ENCODE data around the gene MAGI1.
A peak's percentile ranks its signal among the peaks of the same experiment; 100 is the strongest.

The MAGI1 gene

DNA sequence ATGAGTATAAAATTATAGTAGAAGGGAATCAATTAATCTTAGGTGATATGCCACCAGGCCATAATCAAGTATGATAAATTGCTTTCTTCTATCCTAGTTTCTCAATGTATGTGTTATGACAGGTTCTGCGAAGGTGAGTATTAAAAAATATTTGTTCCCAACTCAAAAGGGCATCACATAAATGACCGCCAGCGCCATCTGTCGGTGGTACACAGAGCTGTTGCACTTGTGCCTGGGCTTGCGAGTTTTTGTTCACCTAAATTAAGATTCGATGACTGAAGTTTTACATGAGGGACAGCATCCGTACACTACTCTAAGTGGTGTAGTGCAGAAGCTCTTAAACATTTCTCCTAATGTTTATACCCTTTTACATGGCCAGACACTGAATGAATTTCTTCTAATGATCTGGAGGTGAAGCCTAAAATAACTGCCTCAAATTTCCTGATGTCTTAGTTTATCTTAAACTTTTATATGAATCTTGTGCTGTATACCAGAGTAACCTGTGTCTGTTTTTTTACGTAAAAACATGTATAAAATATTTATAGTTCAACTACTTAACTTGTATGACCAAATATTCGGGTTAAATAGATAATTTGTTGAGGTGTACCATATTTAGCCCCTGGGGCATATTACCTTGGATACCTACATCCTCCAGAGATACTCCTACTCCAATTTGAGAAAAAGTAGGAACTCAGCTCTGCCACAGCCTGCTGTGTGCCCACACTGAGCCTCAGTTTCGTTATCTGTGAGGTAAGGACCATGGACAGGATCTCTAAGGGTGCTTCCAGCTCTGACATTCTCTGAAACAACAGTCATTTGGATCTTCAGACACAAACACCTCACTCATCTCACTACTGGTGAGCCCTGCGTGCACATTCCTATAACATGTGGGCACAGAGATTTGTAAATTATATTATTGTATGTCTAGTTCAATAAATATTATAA is 365.6 kb downstream of the MAGI1 start:
- no peak overlapping the region for H3K4me2 ChIP-seq (ENCODE audit: low read depth, low read length, poor library complexity, severe bottlenecking)
- H3K4me3 ChIP-seq (ENCODE audit: insufficient read depth, low read length, poor library complexity, severe bottlenecking) = no peak overlapping the region
- no peak overlapping the region for H3K9ac ChIP-seq (ENCODE audit: low read length)
- no peaks in the 10 kb centered on the region for H3K79me2 ChIP-seq (ENCODE audit: insufficient read depth, low read length)
- no peaks in the 10 kb centered on the region for H3K27me3 ChIP-seq (ENCODE audit: low read length)
- H4K20me1 ChIP-seq (ENCODE audit: low read depth, low read length) = no peaks in the 10 kb centered on the region
- no peaks in the 10 kb centered on the region for H3K9me2 ChIP-seq (replicated peaks; ENCODE audit: insufficient read depth, low read length)
- TF ChIP-seq EZH2phosphoT487 (conservative IDR thresholded peaks at IDR 0.05; ENCODE audit: low read length) = no peak
- TF ChIP-seq CTCF (IDR thresholded peaks at IDR 0.05; ENCODE audit: insufficient read depth, low read length, poor library complexity, severe bottlenecking) = peak; percentile 43
- no peaks in the 10 kb centered on the region for H3K36me3 ChIP-seq (ENCODE audit: low read length)
- H3K27ac ChIP-seq (ENCODE audit: low read depth, low read length) = no peak overlapping the region
- no peaks in the 10 kb centered on the region for H3K9me3 ChIP-seq (ENCODE audit: insufficient read depth, low read length)
- no peak overlapping the region for H2AFZ ChIP-seq (ENCODE audit: low read depth, low read length, severe bottlenecking)
- no peaks in the 10 kb centered on the region for H3F3A ChIP-seq (ENCODE audit: insufficient read depth)

GRCh38 chr3:65672061-65672460 is 366.7 kb downstream of the MAGI1 start:
- Histone ChIP-seq H3K4me3 (ENCODE audit: insufficient read depth, low read length, poor library complexity, severe bottlenecking) (no peak overlapping the region), H3K9ac (ENCODE audit: low read length) (no peak overlapping the region), H3K79me2 (ENCODE audit: insufficient read depth, low read length) (no peaks in the 10 kb centered on the region), H3K27ac (ENCODE audit: low read depth, low read length) (no peak overlapping the region), H3K9me2 (replicated peaks; ENCODE audit: insufficient read depth, low read length) (no peaks in the 10 kb centered on the region), H3K36me3 (ENCODE audit: low read length) (no peaks in the 10 kb centered on the region), H4K20me1 (ENCODE audit: low read depth, low read length) (no peaks in the 10 kb centered on the region), H3F3A (ENCODE audit: insufficient read depth) (no peaks in the 10 kb centered on the region), H2AFZ (ENCODE audit: low read depth, low read length, severe bottlenecking) (no peak overlapping the region), H3K27me3 (ENCODE audit: low read length) (no peaks in the 10 kb centered on the region), H3K9me3 (ENCODE audit: insufficient read depth, low read length) (no peaks in the 10 kb centered on the region), H3K4me2 (ENCODE audit: low read depth, low read length, poor library complexity, severe bottlenecking) (no peak overlapping the region)
- no peak for TF ChIP-seq EZH2phosphoT487 (conservative IDR thresholded peaks at IDR 0.05; ENCODE audit: low read length)
- no peak for TF ChIP-seq CTCF (IDR thresholded peaks at IDR 0.05; ENCODE audit: insufficient read depth, low read length, poor library complexity, severe bottlenecking)

GRCh38 chr3:65671004-65671403 is 367.7 kb downstream of the MAGI1 start:
- H3K4me2 ChIP-seq (ENCODE audit: low read depth, low read length, poor library complexity, severe bottlenecking) = no peak overlapping the region
- no peak overlapping the region for H2AFZ ChIP-seq (ENCODE audit: low read depth, low read length, severe bottlenecking)
- no peaks in the 10 kb centered on the region for H3K36me3 ChIP-seq (ENCODE audit: low read length)
- TF ChIP-seq CTCF (IDR thresholded peaks at IDR 0.05; ENCODE audit: insufficient read depth, low read length, poor library complexity, severe bottlenecking) (no peak), EZH2phosphoT487 (conservative IDR thresholded peaks at IDR 0.05; ENCODE audit: low read length) (no peak)
- H3K9me2 ChIP-seq (replicated peaks; ENCODE audit: insufficient read depth, low read length) = no peaks in the 10 kb centered on the region
- H3K27me3 ChIP-seq (ENCODE audit: low read length) = no peaks in the 10 kb centered on the region
- no peaks in the 10 kb centered on the region for H3K79me2 ChIP-seq (ENCODE audit: insufficient read depth, low read length)
- H3K9ac ChIP-seq (ENCODE audit: low read length) = no peak overlapping the region
- H3K4me3 ChIP-seq (ENCODE audit: insufficient read depth, low read length, poor library complexity, severe bottlenecking) = no peak overlapping the region
- H3K27ac ChIP-seq (ENCODE audit: low read depth, low read length) = no peak overlapping the region
- H3F3A ChIP-seq (ENCODE audit: insufficient read depth) = no peaks in the 10 kb centered on the region
- H3K9me3 ChIP-seq (ENCODE audit: insufficient read depth, low read length) = no peaks in the 10 kb centered on the region
- no peaks in the 10 kb centered on the region for H4K20me1 ChIP-seq (ENCODE audit: low read depth, low read length)
